Adrenal gland (tissue), 5 donors: Measurements from ENCODE around the gene PCDH9.

Experiments used
- CTCF ChIP-seq, 6 experiments: fragments of 450-650 bp in 4 of 6; fragments of 200-600 bp in 2 of 6; sonication (generic) in 1 of 6; IDR thresholded peaks; 1 replicate in 5 of 6; 2 replicates in 1 of 6; pipeline versions ENCODE4 v1.5.1 to v1.8.0; 2016 to 2021; ENCODE audit warnings: antibody characterized with exemption in 6 of 6, mild to moderate bottlenecking in 2 of 6, moderate library complexity in 1 of 6
- POLR2A ChIP-seq, 2 donors: fragments of 450-650 bp; IDR thresholded peaks; one replicate each; pipeline ENCODE4 v1.6.1; 2017; ENCODE audit warnings: antibody characterized with exemption in 2 of 2, mild to moderate bottlenecking in 2 of 2, moderate library complexity in 1 of 2
- donor health status: DM: no; HTN: no; CAD: no.

- no peak for TF ChIP-seq CTCF (IDR thresholded peaks at IDR 0.05)
- TF ChIP-seq POLR2A (IDR thresholded peaks at IDR 0.05): no peak
Observed at GRCh38 chr13:66410314-66410713, 819.8 kb downstream of the PCDH9 start.
